B cell (primary cell): ENCODE data around the gene VAC14. TPM values are rescaled to one million over a fixed set of nuclear protein-coding genes. Genes with fewer than 3 reads are reported as not detected.

Experiments used
- ATAC-seq: fragments of 200-7000 bp; cut with Tn5 transposase; one replicate; pipeline ENCODE4 v1.10.0; 2021; ENCODE audit warnings: low read depth, mild to moderate bottlenecking, moderate number of reproducible peaks, moderate library complexity
- CTCF ChIA-PET: fragments of 350-600 bp; sonication (Branson Sonifier 250); formaldehyde crosslinking; loops from one replicate; lab custom pipeline; 2021; ENCODE audit warnings: antibody characterized with exemption, inconsistent platforms; lab: Charles Lee
- POLR2A ChIA-PET: fragments of 350-600 bp; sonication (Branson Sonifier 250); formaldehyde crosslinking; loops from one replicate; lab custom pipeline; 2021; ENCODE audit warnings: antibody characterized with exemption; lab: Charles Lee
- DNase-seq: peaks from one replicate; pipeline ENCODE4 v3.0.0; 2013
- H2AFZ ChIP-seq: 2 replicates; pipeline ENCODE4 v1.6.1; 2012; ENCODE audit warnings: mild to moderate bottlenecking, low read depth, low read length; ENCODE audit not compliant: insufficient read depth, poor library complexity, severe bottlenecking
- H3K27ac ChIP-seq, 2 donors: 1 replicate in 1 of 2; 2 replicates in 1 of 2; pipeline ENCODE4 v1.5.1; 2012 to 2013; ENCODE audit warnings: low read length in 2 of 2, mild to moderate bottlenecking in 2 of 2, moderate library complexity in 1 of 2
- H3K27me3 ChIP-seq, 4 experiments: fragments of 200-600 bp in 1 of 4; sonication (generic) in 1 of 4; replicated peaks in 1 of 4; 1 replicate in 2 of 4; 2 replicates in 2 of 4; pipeline versions ENCODE4 v1.6.1 to v1.7.0; 2013 to 2016; ENCODE audit warnings: low read length in 3 of 4, mild to moderate bottlenecking in 2 of 4, mixed read lengths in 1 of 4, moderate library complexity in 1 of 4; ENCODE audit not compliant: insufficient read depth in 4 of 4, control insufficient read depth in 3 of 4; ENCODE audit errors: control extremely low read depth in 1 of 4
- H3K36me3 ChIP-seq, 2 experiments: replicated peaks in 1 of 2; 1 replicate in 1 of 2; 2 replicates in 1 of 2; pipeline versions ENCODE4 v1.6.1 to v1.7.1; 2013; ENCODE audit warnings: low read length in 1 of 2; ENCODE audit not compliant: insufficient read depth in 2 of 2, control insufficient read depth in 1 of 2; ENCODE audit errors: control extremely low read depth in 1 of 2, extremely low read depth in 1 of 2
- H3K4me1 ChIP-seq, 2 donors: fragments of 200-600 bp in 1 of 2; sonication (generic) in 1 of 2; 1 replicate in 1 of 2; 2 replicates in 1 of 2; pipeline versions ENCODE4 v1.5.1 to v1.6.1; 2013 to 2017; ENCODE audit warnings: low read length in 2 of 2; ENCODE audit not compliant: control insufficient read depth in 2 of 2, insufficient read depth in 2 of 2
- H3K4me2 ChIP-seq: replicated peaks from 2 replicates; pipeline ENCODE3; 2012; ENCODE audit warnings: mild to moderate bottlenecking, low read depth, low read length; ENCODE audit not compliant: poor library complexity, severe bottlenecking
- H3K4me3 ChIP-seq, 5 experiments: fragments of 200-600 bp in 1 of 5; sonication (generic) in 1 of 5; 1 replicate in 3 of 5; 2 replicates in 2 of 5; pipeline versions ENCODE4 v1.5.1 to v1.7.0; 2011 to 2016; ENCODE audit warnings: low read length in 4 of 5, mild to moderate bottlenecking in 4 of 5, low read depth in 2 of 5, control low read depth in 1 of 5, moderate library complexity in 1 of 5; ENCODE audit not compliant: insufficient read depth in 1 of 5; ENCODE audit errors: control extremely low read depth in 1 of 5, extremely low read depth in 1 of 5
- H3K79me2 ChIP-seq: fragments of 200-600 bp; sonication (generic); one replicate; pipeline ENCODE4 v1.6.0; 2016; ENCODE audit warnings: low read length; ENCODE audit not compliant: control insufficient read depth, insufficient read depth
- H3K9ac ChIP-seq: fragments of 200-600 bp; sonication (generic); 2 replicates; pipeline ENCODE4 v1.6.1; 2017; ENCODE audit warnings: mild to moderate bottlenecking, low read length, moderate library complexity
- H3K9me3 ChIP-seq, 3 donors: one replicate each; pipeline versions ENCODE4 v1.6.1 to v1.7.1; 2013; ENCODE audit warnings: low read length in 2 of 3; ENCODE audit not compliant: control insufficient read depth in 2 of 3, insufficient read depth in 1 of 3; ENCODE audit errors: control extremely low read depth in 1 of 3
- H4K20me1 ChIP-seq: 2 replicates; pipeline ENCODE4 v1.6.0; 2012; ENCODE audit warnings: mild to moderate bottlenecking, low read length; ENCODE audit not compliant: insufficient read depth, control insufficient read depth, poor library complexity, severe bottlenecking
- H3K27ac Mint-ChIP-seq: one replicate; pipeline ENCODE4 v1.8.0; 2021; ENCODE audit warnings: mixed read lengths
- H3K27me3 Mint-ChIP-seq: one replicate; pipeline ENCODE4 v1.8.0; 2021; ENCODE audit warnings: mixed read lengths
- H3K4me1 Mint-ChIP-seq: one replicate; pipeline ENCODE4 v1.8.0; 2021; ENCODE audit warnings: mixed read lengths
- H3K4me3 Mint-ChIP-seq: one replicate; pipeline ENCODE4 v1.8.0; 2021; ENCODE audit warnings: mixed read lengths
- H3K9me3 Mint-ChIP-seq: one replicate; pipeline ENCODE4 v1.8.0; 2022; ENCODE audit warnings: mixed read lengths; ENCODE audit not compliant: insufficient read depth
- CTCF ChIP-seq: fragments of 200-600 bp; IDR thresholded peaks from one replicate; pipeline ENCODE4 v1.8.0; 2022; ENCODE audit warnings: antibody characterized with exemption, mild to moderate bottlenecking
- EZH2 ChIP-seq: IDR thresholded peaks from 2 replicates; pipeline ENCODE4 v1.6.1; 2012; ENCODE audit warnings: borderline replicate concordance, low read depth, mild to moderate bottlenecking, moderate library complexity, low read length; ENCODE audit not compliant: insufficient read depth, poor library complexity, severe bottlenecking
- WGBS: methylation state at CpG from one replicate; pipeline ENCODE4 v1.1.5; 2013; ENCODE audit warnings: missing lambda C conversion rate; ENCODE audit not compliant: insufficient coverage; 5-methylcytosine and 5-hydroxymethylcytosine counted together
- intact Hi-C: fragments of 100-400 bp; cut with micrococcal nuclease; formaldehyde crosslinking; loops from one replicate; pipeline ENCODE4 v1.10.0; 2022
- polyA plus RNA-seq: library from polyadenylated mRNA; depleted of rRNA; stranded (reverse); fragments of >200 nt; gene quantifications from 2 replicates; pipeline ENCODE4 v1.2.3, GENCODE V29; 2012
- total RNA-seq, 2 donors: library from RNA; stranded (reverse); fragments of 120-200 nt in 1 of 2; gene quantifications; 1 replicate in 1 of 2; 2 replicates in 1 of 2; pipeline versions ENCODE4 v1.2.3 to v1.2.4, GENCODE V29; 2013 to 2022

VAC14 gene
- total and polyA plus RNA-seq, 2 donors (not counting 1 experiment from before 2014, with no cell fraction given), result 42.6 to 64.7 TPM

DNA sequence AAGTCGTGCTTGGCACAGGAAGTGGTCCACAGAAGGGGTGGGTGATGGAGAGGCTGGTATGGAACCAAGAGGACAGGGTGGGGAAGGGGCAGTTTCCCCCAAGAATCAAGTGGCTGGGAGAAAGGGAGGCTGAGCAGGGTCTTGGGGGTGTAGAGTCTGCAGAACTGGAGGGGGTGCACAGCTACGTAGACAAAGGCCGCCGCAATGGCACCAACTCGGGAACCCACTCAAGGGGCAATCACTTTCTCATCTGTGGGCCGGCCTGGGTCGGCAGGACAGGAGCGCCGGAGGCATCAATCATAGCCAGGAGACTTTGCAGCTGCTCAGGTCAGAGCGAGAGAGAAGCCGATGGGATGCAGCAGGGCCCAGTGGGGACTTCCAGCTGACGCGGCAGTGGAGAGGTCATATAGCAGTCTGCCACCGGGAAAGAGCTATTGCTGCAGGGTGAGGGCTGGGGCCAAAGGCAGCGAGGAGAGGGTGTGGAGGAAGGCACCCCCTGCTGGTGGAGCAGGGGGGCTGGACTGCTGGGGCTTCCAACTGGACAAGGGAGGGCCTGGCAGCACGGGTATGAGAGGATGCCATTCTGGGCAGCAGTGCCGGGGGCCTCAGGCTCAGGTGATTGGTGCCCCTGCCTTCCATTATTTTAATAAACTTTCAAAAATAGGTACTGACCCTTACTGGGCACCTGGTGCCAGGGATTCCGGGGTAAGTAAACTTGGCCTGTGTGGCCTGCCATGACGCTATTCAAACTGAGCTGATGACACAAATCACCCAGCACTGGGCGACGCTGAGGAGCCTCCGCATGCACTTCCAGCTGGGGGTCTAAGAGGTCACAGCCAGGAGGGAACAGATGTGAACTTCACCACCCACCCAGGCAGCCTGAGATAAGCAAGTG is 62.6 kb downstream of the VAC14 start:
- no peak overlapping the region for H3K9ac ChIP-seq
- peak; percentile 20 for DNase-seq
- 85% methylated on average over 17 of the region's 22 CpGs for WGBS

More for the DNA sequence above, 62.6 kb downstream of the VAC14 start:
- TF ChIP-seq EZH2, result no peak
- TF ChIP-seq CTCF, result no peak
- Histone ChIP-seq H3K9me3 (peaks cover 0 to 2% (median 0%) of the 10 kb centered on the region in 3 donors), H3K79me2 (peaks cover 2% of the 10 kb centered on the region), H3K36me3 (peaks cover 0 to 25% of the 10 kb centered on the region in 2 experiments), H3K27me3 (no peaks in the 10 kb centered on the region), H3K27ac (peak overlapping the region in 1 of 2 donors; percentile 6), H4K20me1 (peaks cover 6% of the 10 kb centered on the region), H3K4me1 (peaks cover 8 to 18% of the 10 kb centered on the region in 2 donors), H3K4me2 (peak overlapping the region; percentile 29), H3K4me3 (no peak overlapping the region), H2AFZ (no peak overlapping the region)
- CTCF ChIA-PET, result no interaction called here
- no peak for ATAC-seq
- peaks cover 18% of the 10 kb centered on the region for H3K4me1 Mint-ChIP-seq
- POLR2A ChIA-PET, result no interaction called here
- H3K4me3 Mint-ChIP-seq, result peak overlapping the region; percentile 52
- no peaks in the 10 kb centered on the region for H3K9me3 Mint-ChIP-seq
- intact Hi-C loops, result no loop called here
- H3K27me3 Mint-ChIP-seq, result no peaks in the 10 kb centered on the region
- H3K27ac Mint-ChIP-seq, result peak overlapping the region; percentile 85
